ENCODE measurements around the gene XIRP1. TPM values are rescaled to one million over a fixed set of nuclear protein-coding genes. Genes with fewer than 3 reads are reported as not detected.
A peak's percentile ranks its signal among the peaks of the same experiment; 100 is the strongest.

The XIRP1 gene
- total RNA-seq, 1 experiment from 2014 or later, result not detected

DNA sequence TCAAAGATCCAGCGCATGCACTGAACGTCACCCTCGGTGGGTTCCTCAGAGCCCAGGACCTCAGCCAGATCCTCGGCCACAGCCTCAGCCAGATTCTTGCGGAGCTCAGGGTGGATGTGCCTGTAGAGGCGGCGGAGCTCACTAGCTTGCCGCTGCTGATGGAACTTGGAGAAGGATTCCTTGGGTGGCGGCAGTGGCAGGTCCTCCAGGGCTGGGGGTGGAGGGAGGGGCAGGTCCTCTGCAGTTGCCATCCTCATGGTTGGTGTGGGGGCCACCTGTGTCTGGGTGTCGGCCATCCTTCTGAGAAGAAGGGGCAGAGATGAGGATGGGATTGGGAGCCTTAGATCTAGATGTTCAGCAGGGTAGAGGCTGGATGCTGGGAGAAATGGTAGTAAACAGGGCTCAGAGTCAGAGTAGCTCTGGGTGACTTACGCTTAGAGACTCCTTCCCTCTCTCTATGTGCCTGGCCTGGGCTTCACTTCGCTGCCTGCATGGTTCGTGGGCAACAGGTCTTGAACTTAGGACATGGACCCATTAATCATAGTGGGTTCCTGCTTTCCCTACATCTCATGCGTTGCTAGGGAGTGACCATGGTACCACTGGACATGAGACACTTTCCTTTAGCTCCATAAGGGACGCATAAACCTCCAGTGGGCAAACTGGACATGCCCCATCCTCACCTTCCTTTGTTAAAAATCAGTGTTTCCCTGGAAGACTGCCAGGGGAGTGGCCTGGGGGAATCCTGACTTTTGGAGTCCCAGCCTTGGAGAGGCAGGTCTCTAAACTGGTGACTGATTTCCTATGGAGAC is 3.0 kb downstream of the XIRP1 start:
- in situ Hi-C loops (cut with HindIII; ENCODE audit: low pct_unique_long_range_greater_than_20kb, low sequenced_read_pairs) (no loop called here), intact Hi-C loops (cut with micrococcal nuclease; ENCODE audit: unreplicated experiment) (loop anchor here (1.0 kb wide), 1 partner anchor 99 kb away; no protein-coding TSS in a partner anchor)
- Histone ChIP-seq H3K4me1 (ENCODE audit: control insufficient read depth, insufficient read depth, low read length) (no peaks in the 10 kb centered on the region), H3K27me3 (ENCODE audit: control insufficient read depth, insufficient read depth, low read length) (no peaks in the 10 kb centered on the region), H3K9me3 (ENCODE audit: control insufficient read depth, insufficient read depth, low read depth, low read length) (no peaks in the 10 kb centered on the region), H3K36me3 (ENCODE audit: control insufficient read depth, insufficient read depth, low read length) (no peaks in the 10 kb centered on the region), H3K27ac (ENCODE audit: low read length) (no peak overlapping the region), H3K4me3 (ENCODE audit: low read depth in 2 of 2, low read length in 2 of 2) (no peak overlapping the region)
- TF ChIP-seq TCF7L2 (IDR thresholded peaks at IDR 0.05; ENCODE audit: low read depth, low read length) (no peak), POLR2AphosphoS5 (IDR thresholded peaks at IDR 0.05; ENCODE audit: low read depth, low read length) (no peak), SIN3A (IDR thresholded peaks at IDR 0.05; ENCODE audit: borderline replicate concordance, insufficient read depth, low read depth, low read length) (no peak)
- TF ChIP-seq, protein P1, sequence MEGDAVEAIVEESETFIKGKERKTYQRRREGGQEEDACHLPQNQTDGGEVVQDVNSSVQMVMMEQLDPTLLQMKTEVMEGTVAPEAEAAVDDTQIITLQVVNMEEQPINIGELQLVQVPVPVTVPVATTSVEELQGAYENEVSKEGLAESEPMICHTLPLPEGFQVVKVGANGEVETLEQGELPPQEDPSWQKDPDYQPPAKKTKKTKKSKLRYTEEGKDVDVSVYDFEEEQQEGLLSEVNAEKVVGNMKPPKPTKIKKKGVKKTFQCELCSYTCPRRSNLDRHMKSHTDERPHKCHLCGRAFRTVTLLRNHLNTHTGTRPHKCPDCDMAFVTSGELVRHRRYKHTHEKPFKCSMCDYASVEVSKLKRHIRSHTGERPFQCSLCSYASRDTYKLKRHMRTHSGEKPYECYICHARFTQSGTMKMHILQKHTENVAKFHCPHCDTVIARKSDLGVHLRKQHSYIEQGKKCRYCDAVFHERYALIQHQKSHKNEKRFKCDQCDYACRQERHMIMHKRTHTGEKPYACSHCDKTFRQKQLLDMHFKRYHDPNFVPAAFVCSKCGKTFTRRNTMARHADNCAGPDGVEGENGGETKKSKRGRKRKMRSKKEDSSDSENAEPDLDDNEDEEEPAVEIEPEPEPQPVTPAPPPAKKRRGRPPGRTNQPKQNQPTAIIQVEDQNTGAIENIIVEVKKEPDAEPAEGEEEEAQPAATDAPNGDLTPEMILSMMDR (IDR thresholded peaks at IDR 0.05), result no peak
- TF ChIP-seq, protein P2, sequence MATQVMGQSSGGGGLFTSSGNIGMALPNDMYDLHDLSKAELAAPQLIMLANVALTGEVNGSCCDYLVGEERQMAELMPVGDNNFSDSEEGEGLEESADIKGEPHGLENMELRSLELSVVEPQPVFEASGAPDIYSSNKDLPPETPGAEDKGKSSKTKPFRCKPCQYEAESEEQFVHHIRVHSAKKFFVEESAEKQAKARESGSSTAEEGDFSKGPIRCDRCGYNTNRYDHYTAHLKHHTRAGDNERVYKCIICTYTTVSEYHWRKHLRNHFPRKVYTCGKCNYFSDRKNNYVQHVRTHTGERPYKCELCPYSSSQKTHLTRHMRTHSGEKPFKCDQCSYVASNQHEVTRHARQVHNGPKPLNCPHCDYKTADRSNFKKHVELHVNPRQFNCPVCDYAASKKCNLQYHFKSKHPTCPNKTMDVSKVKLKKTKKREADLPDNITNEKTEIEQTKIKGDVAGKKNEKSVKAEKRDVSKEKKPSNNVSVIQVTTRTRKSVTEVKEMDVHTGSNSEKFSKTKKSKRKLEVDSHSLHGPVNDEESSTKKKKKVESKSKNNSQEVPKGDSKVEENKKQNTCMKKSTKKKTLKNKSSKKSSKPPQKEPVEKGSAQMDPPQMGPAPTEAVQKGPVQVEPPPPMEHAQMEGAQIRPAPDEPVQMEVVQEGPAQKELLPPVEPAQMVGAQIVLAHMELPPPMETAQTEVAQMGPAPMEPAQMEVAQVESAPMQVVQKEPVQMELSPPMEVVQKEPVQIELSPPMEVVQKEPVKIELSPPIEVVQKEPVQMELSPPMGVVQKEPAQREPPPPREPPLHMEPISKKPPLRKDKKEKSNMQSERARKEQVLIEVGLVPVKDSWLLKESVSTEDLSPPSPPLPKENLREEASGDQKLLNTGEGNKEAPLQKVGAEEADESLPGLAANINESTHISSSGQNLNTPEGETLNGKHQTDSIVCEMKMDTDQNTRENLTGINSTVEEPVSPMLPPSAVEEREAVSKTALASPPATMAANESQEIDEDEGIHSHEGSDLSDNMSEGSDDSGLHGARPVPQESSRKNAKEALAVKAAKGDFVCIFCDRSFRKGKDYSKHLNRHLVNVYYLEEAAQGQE (IDR thresholded peaks at IDR 0.05; ENCODE audit: insufficient read depth in 1 of 2, low read depth in 2 of 2, low read length in 1 of 2), result no peak
- CTCF ChIA-PET, result interaction anchor here (0.6 to 1.3 kb wide), 3 partner anchors 99 to 121 kb away, joined by 4 to 6 read pairs (median 5); no protein-coding TSS in a partner anchor
- POLR2A ChIA-PET, result no interaction called here
- DNase-seq (ENCODE audit: low read depth, low spot score) (no peak), ATAC-seq (0 out of 2 replicates have a peak, but pooled peaks have one; percentile 24)
- BruUV-seq (replicated peaks), result no TSS peak

DNA sequence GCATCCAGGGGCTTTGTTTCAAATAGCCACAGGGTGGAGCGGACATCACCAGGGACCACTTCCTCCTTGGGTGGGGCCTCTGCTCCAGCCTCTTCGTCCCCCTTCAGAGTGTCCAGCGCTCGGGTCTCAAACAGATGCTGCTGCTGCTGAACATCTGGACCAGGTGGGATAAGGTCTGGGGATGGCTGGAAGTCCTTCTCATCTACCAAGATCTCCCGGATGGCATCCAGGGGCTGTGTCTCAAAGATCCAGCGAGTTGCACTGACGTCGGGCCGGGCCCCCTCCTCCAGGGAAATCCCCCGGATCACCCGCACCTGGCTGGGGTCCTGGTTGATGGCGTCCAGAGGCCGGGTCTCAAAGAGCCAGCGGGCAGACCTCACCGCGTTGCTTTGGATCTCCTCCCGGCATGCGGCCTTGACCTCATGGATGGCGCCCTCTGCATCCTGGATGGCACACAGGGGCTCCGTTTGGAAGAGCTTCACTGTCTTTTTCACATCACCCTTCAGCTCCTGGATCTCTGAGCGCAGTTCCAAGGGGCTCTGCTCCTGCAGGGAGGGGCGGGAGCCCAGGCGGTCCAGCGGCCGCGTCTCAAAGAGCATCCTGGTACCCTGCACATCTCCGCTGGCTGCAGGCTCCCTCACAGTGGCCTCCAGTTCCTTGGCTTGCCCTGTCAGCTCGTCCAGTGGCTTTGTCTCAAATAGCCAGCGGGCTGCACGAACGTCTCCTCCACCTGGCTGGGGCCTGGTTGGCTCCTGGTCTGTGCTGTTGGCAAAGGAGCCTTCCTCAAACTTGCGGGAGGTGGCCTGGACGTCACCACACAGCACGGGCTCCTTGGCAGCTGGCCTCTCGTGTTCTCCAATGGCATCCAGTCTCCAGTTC is 3.9 kb downstream of the XIRP1 start:
- intact Hi-C loops (cut with micrococcal nuclease; ENCODE audit: unreplicated experiment) (loop anchor here (1.0 kb wide), 1 partner anchor 100 kb away; no protein-coding TSS in a partner anchor), in situ Hi-C loops (cut with HindIII; ENCODE audit: low pct_unique_long_range_greater_than_20kb, low sequenced_read_pairs) (no loop called here)
- BruUV-seq (replicated peaks), result no TSS peak
- POLR2A ChIA-PET, result no interaction called here
- no peaks in the 10 kb centered on the region for H3K9me3 ChIP-seq (ENCODE audit: control insufficient read depth, insufficient read depth, low read depth, low read length)
- no peak overlapping the region for H3K27ac ChIP-seq (ENCODE audit: low read length)
- no peaks in the 10 kb centered on the region for H3K36me3 ChIP-seq (ENCODE audit: control insufficient read depth, insufficient read depth, low read length)
- no peak overlapping the region for H3K4me3 ChIP-seq (ENCODE audit: low read depth in 2 of 2, low read length in 2 of 2)
- DNase-seq (ENCODE audit: low read depth, low spot score), result no peak
- no peaks in the 10 kb centered on the region for H3K27me3 ChIP-seq (ENCODE audit: control insufficient read depth, insufficient read depth, low read length)
- CTCF ChIA-PET, result interaction anchor here (0.6 kb wide), 1 partner anchor 120 kb away, joined by 4 read pairs; no protein-coding TSS in a partner anchor
- TF ChIP-seq TCF7L2 (IDR thresholded peaks at IDR 0.05; ENCODE audit: low read depth, low read length) (no peak), SIN3A (IDR thresholded peaks at IDR 0.05; ENCODE audit: borderline replicate concordance, insufficient read depth, low read depth, low read length) (no peak)
- TF ChIP-seq, protein P1 (IDR thresholded peaks at IDR 0.05), result no peak
- no peak for ATAC-seq
- no peaks in the 10 kb centered on the region for H3K4me1 ChIP-seq (ENCODE audit: control insufficient read depth, insufficient read depth, low read length)

All from Panc1 (cell line).